HG03457 (cell line): Measurements from ENCODE around the gene SCRT2.
"Not testable (repeated sequence)": the region's sequence is repeated elsewhere in the genome, so short reads cannot be mapped to it uniquely, and the experiment has no call there.

Experiments
- ATAC-seq: cut with Tn5 transposase; IDR thresholded peaks from one replicate; pipeline ENCODE4 v1.9.1; 2021; ENCODE audit warnings: moderate number of reproducible peaks; ENCODE audit not compliant: unreplicated experiment

Gene SCRT2

DNA sequence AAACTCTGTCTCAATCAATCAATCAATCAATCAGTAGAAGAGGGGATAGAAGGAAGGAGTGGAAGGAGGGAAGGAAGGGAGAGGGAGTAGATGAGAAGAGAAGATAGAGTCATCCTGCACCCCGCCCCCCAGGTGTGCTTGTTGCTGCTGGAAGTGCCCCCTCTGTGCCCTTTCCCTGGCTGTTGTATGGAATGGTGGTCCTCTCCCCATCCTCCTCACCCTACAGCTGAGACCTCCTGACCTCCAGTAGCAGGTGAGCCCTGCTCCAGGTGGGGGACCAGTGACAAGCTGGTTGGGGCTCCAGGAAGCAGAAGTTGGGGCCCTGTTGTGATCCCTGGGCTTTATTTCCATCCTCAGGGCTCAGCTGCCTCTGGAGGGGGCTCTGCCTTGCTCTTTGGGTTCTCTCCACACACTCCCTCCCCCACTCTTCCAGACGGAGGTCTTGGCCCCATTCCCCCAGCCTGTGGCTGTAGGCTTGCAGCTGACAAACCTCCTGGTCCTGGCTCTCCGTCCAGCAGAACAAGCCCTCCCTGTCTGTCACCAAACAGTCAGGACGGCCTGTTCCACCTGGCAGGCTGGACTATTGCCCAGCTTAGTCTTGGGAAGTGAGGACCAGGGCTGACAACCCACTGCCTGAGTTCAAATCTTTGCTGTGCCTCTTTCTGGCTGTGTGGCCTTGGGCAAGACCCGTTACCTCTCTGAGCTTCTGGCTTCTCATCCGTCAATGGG lies 26.0 kb upstream of the SCRT2 start:
- ATAC-seq, result no peak

- no peak for ATAC-seq
Observed at GRCh38 chr20:699811-700338, 24.3 kb upstream of the SCRT2 start.

GRCh38 chr20:699342-699741 lies 23.7 kb upstream of the SCRT2 start:
- ATAC-seq, result no peak

GRCh38 chr20:698276-698675 lies 22.7 kb upstream of the SCRT2 start:
- no peak for ATAC-seq

- ATAC-seq, result no peak
Observed at GRCh38 chr20:697826-698225, 22.2 kb upstream of the SCRT2 start.

GRCh38 chr20:695165-695866 lies 19.7 kb upstream of the SCRT2 start:
- no peak for ATAC-seq

- ATAC-seq, result no peak
Observed at GRCh38 chr20:694496-694895, 18.9 kb upstream of the SCRT2 start.

DNA sequence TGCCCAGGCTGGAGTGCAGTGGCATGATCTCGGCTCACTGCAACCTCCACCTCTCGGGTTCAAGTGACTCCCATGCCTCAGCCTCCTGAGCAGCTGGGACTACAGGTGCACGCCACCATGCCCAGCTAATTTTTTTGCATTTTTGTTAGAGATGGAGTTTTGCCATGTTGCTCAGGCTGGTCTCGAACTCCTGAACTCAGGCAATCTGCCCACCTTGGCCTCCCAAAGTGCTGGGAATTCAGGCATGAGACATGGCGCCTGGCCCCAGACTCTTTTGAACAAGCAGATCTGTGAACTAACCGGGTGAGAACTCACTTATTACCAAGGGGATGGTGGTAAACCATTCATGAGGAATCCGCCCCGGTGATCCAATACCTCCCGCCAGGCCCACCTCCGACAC lies 18.2 kb upstream of the SCRT2 start:
- not testable (repeated sequence) for ATAC-seq

GRCh38 chr20:692044-692443 lies 16.4 kb upstream of the SCRT2 start:
- ATAC-seq, result no peak

GRCh38 chr20:689947-690346 lies 14.3 kb upstream of the SCRT2 start:
- no peak for ATAC-seq

DNA sequence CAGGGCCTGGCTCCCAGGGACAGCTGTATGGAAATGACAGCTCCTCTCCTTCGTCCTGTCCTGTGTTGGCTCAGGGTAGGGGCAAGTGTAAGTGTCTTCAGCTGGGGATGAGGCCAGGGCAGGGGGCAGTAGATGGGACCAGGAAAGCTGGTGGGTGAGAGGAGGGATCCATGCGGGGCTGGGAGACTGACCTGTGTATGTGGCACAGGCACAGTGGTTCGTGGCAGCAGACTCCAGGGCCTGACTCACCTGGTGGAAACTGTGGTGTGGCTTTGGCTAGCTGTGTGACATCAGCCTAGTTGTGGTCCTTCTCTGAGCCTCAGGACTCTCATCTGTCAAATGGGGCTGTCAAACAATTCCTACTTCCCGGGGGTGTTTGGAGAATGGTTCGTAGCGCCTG lies 13.7 kb upstream of the SCRT2 start:
- no peak for ATAC-seq

GRCh38 chr20:688809-689212 lies 13.2 kb upstream of the SCRT2 start:
- no peak for ATAC-seq

- ATAC-seq, result no peak
Observed at GRCh38 chr20:687468-688203, 12.0 kb upstream of the SCRT2 start.

GRCh38 chr20:684676-685319 lies 9.2 kb upstream of the SCRT2 start:
- ATAC-seq, result no peak

DNA sequence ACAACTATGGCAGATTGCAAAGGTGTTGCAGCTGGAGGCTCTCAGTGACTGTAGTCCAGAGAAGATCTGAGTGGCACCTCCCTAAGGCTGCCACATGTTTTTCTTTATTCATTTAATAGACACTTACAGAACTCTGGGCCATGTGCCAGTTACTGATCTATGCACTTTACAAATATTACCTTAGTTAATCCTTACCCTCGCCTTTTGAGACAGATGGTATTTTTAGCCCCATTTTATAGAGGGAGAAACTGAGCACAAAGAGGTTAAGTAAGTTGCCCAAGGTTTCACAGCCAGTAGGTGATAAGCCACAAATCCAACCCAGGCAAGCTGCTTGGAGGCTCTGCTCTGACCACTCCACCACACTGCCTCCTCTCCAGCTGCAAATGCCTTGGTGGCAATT lies 6.5 kb upstream of the SCRT2 start:
- no peak for ATAC-seq

GRCh38 chr20:680638-681187 lies 5.1 kb upstream of the SCRT2 start:
- ATAC-seq, result no peak

DNA sequence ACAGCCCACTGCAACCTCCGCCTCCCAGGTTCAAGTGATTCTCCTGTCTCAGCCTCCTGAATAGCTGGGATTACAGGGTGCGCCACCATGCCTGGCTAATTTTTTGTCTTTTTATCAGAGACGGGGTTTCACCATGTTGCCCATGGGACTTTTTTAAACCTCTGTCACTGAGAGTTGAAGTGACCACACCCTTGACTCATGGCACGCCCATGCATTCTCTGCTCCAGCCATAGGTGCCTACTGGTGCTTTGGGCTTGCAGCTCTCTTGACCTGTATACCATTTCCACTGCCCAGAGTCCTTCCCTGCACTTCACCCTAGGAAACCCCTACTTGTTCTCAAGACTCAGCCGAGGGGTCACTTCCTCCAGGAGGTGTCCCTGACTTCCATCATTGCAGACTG lies 2.4 kb upstream of the SCRT2 start:
- no peak for ATAC-seq

- no peak for ATAC-seq
Observed at GRCh38 chr20:676967-677366, 1.4 kb upstream of the SCRT2 start.

DNA sequence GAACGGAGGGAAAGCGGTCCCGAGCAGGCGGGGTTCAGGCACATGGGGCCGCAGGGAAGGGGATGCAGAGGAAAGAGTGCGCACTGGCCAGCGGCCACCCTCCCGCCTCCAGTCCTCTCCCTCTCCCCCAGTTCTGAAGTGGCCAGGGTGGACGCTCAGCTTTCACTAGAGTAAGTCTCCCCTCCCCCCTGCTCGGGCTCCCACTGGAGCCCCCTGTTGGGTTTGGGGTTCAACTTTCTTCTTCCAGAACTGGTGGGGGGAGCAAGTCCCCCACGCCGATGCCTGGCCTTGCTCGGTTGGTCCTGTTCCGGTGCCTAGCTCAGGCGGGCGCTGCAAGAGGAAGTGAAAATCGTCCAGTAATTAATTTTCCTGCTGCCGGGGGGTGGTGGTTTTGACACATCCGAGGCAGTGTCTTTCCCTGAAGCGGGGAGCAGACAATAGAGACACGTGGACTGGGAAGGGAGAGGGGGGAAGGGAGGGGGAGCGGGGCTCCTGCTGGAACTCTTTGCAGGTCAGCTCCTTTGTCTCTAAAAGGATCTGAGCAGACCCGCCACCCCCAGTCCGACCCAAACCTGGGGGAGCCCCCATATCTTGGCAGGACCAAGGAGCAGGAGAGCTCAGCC lies 824 bp upstream of the SCRT2 start:
- no peak for ATAC-seq

- ATAC-seq, result no peak
Observed at GRCh38 chr20:675033-675452, 559 bp downstream of the SCRT2 start.
